GM10248 (cell line): Measurements from ENCODE around the gene DPYSL5.

Source experiments
- CTCF ChIA-PET: fragments of 300-600 bp; sonication (Branson Sonifier 250); formaldehyde crosslinking; extraction: SDS; loops from one replicate; lab custom pipeline; 2021; ENCODE audit warnings: antibody characterized with exemption; lab: Yijun Ruan, JAX
- POLR2A ChIA-PET: fragments of 350-650 bp; sonication (Branson Sonifier 250); formaldehyde crosslinking; extraction: SDS; loops from one replicate; lab custom pipeline; 2020; ENCODE audit warnings: antibody characterized with exemption; lab: Yijun Ruan, JAX
- DNase-seq: peaks from one replicate; pipeline ENCODE4 v3.0.0; 2012; ENCODE audit errors: extremely low spot score
- CTCF ChIP-seq: IDR thresholded peaks from 2 replicates; pipeline ENCODE4 v1.5.1; 2012; ENCODE audit warnings: mild to moderate bottlenecking, low read depth; ENCODE audit errors: extremely low read depth, missing control alignments, control extremely low read depth

Gene DPYSL5

GRCh38 chr2:26849056-26849999 is 1.4 kb downstream of the DPYSL5 start:
- DNase-seq: no peak
- TF ChIP-seq CTCF: no peak
- ChIA-PET CTCF (interaction anchor here (1.3 to 3.0 kb wide), 3 partner anchors 73 to 454 kb away, joined by 3 to 14 read pairs (median 7); no protein-coding TSS in a partner anchor), POLR2A (no interaction called here)

DNA sequence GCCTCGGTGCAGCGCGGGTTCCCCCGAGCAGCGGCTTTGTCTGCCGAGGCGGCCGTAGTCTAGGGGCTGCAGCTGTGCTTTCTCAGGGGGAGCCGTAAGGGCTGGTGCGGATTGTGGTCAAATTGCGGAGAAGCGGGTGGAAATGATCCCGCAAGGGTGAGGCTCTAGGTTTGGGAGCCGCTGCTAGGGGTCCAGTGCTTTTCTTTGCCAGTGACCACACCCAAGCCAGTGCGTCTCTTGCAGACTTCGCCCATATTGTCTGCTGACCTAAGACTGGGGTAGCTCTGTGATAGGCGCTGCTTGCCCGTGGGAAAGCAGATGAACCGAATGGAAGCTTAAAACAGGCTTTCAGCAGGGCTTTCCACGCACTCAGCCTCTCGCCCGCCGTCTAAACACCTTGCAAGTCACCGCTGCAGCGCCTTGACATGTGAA is 2.1 kb downstream of the DPYSL5 start:
- TF ChIP-seq CTCF: no peak
- ChIA-PET POLR2A (no interaction called here), CTCF (interaction anchor here (1.1 to 3.0 kb wide), 4 partner anchors 11 to 453 kb away, joined by 3 to 14 read pairs (median 5); no protein-coding TSS in a partner anchor)
- DNase-seq: no peak

DNA sequence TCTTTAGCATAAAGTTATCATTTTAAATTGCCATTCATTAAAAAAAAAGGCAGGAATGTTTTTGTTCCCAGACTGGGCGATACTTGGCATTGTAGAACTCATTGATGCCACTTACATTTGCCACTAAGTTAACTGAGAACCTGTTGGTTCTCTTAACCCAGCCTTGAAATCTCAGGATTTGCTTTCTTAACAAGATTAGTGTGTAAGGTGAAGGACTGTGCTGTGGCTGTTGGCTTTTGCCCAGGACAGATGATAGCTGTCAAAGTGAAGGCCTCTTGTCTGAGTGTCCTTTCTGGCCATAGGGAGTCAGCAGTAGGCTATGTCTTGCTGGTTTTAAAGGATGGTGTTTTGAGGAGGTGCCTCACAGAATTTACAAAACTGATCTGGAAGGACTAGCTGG is 2.6 kb downstream of the DPYSL5 start:
- DNase-seq: no peak
- CTCF ChIA-PET: interaction anchor here (1.1 to 3.0 kb wide), 3 partner anchors 11 to 92 kb away, joined by 3 to 14 read pairs (median 7); no protein-coding TSS in a partner anchor
- POLR2A ChIA-PET: no interaction called here
- no peak for TF ChIP-seq CTCF

DNA sequence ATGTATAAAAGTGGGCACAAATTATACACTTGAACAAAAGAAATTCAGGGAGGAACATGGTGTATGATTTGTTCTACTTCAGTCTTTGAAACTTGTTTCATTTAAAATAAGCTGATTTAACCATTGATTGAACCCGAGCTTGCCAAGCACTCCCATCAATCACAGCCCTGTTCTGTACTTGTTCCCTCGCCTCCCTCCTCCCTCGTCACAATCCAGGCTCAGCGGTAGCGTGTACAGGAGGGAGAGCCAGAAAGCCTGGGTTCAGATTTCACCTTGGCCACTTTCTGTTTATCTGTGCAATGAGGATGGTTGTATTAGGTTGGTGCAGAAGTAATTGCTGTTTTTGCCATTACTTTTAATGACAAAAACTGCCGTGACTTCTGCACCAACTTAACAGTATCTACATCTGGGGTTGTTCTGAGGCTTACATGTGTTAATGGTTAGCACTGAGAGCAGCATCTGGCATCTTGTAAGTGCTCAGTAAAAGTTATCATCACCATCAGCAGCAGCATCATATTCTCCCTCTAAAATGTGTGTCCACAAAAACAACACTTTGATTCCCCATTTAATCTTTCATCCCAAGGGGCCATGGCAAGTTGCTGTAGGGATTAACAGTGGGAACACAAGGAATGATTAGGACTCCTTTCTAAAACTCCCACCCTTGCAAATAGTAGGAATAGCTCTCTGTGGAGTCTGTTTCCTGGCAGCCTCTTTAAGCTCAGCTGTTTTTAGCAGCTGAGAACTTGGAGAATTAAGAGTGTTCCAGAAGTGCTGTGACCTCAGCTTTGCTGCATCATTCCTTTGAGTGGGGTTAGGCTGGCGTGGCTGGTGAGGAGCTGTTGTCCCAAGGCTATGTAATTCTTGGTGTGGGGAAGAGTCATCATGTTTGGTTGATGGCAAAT is 4.7 kb downstream of the DPYSL5 start:
- POLR2A ChIA-PET: no interaction called here
- TF ChIP-seq CTCF: no peak
- DNase-seq: no peak
- CTCF ChIA-PET: interaction anchor here (1.3 kb wide), 2 partner anchors 13 to 70 kb away, joined by 3 read pairs; no protein-coding TSS in a partner anchor

DNA sequence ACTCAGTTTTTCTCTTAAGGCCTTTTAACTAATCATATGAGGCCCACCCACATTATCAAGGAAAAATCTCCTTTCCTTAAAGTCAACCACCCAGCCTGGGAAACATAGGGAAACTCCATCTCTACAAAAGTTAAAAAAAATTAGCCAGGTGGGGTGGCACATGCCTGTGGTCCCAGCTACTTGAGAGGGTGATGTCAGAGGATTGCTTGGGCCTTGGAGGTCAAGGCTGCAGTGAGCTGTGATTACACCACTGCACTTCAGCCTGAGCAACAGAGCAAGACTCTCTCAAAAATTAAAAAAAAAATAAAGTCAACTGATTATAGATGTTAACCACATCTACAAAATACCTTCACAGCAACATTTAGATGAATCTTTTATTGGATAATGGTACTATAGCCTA is 5.8 kb downstream of the DPYSL5 start:
- no peak for TF ChIP-seq CTCF
- POLR2A ChIA-PET: no interaction called here
- DNase-seq: no peak
- CTCF ChIA-PET: interaction anchor here (1.3 kb wide), 2 partner anchors 14 to 68 kb away, joined by 3 read pairs; no protein-coding TSS in a partner anchor

- ChIA-PET POLR2A (no interaction called here), CTCF (interaction anchor here (1.6 kb wide), 1 partner anchor 8 kb away, joined by 7 read pairs; no protein-coding TSS in a partner anchor)
- no peak for TF ChIP-seq CTCF
- DNase-seq: no peak
Observed at GRCh38 chr2:26854283-26854827, 6.4 kb downstream of the DPYSL5 start.
